ENCODE data around the gene ZWILCH. TPM values are rescaled to one million over a fixed set of nuclear protein-coding genes. Genes with fewer than 3 reads are reported as not detected.

Gene ZWILCH
- total RNA-seq: 5.6 and 18.5 TPM in 2 replicates

DNA sequence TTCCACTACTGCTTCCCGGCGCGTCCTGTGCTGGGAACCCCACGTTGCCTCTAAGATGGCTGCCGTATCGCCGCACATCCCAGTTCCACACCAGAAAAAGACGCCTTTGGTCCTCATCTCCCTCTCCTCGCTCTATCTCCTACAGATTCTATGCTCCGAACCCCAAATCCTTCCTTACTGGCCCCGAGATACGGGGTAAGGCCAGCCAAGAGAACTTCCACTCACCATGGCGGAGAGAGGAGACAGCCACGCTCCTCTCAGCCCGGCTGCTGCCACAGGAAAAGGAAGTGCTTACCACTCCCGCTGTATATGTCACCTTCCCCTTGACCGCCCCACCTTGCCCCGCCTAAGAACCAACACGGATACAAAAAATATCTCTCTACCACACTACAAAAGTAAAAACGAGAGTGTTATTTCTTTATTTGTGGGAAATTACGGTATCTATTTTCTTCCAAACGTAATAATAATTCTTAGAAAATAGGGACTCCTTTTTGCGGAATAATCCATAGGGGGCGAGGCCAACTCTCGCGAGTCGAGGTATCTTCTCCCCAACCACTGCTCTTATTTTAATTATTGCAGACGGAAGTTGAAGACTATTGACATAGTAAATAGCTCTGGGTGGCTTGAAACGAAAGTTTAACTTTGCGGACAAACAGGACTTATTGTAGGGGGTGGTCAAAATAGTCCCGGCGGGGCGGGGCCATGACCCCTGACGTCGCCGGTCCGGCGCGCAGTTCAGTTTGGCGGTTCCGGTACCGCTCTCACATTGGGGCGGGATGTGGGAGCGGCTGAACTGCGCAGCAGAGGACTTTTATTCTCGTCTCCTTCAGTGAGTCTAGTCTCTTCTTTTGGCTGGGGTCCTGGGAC, at the start of gene ZWILCH, which contains the start of gene RPL4:
ZWILCH (plus strand) TSS at position 764 of the 867 bp plus-strand sequence; CDS start at position 777, 13 bp downstream.
RPL4 (minus strand) TSS at position 293 of the 867 bp plus-strand sequence; CDS start at position 228, 65 bp downstream.

GRCh38 chr15:66497502-66498455, 7.3 kb upstream of the ZWILCH start, which contains the start of gene SNAPC5:
Gene SNAPC5 (minus strand): TSS chr15:66497762. CDS start chr15:66497731, 31 bp downstream.

GRCh38 chr15:66565741-66566144, 60.6 kb downstream of the ZWILCH start, which contains the start of gene LCTL:
Gene LCTL (minus strand): TSS chr15:66565998. CDS start chr15:66565365, 633 bp downstream.

Other genes starting within 250 kb of the ZWILCH start
- 17.7 and 19.0 TPM in 2 replicates for gene DIS3L, start 211.8 kb upstream of the ZWILCH start, total RNA-seq
- 8.3 and 12.9 TPM in 2 replicates for gene TIPIN, start 148.6 kb upstream of the ZWILCH start, total RNA-seq
- 38.0 and 53.7 TPM in 2 replicates for gene MAP2K1, start 118.4 kb upstream of the ZWILCH start, total RNA-seq
- 16.7 and 19.0 TPM in 2 replicates for gene SNAPC5, start 7.6 kb upstream of the ZWILCH start, total RNA-seq
- 2,118 and 3,314 TPM in 2 replicates for gene RPL4, start 471 bp upstream of the ZWILCH start, total RNA-seq
- 4.8 and 5.8 TPM in 2 replicates for gene LCTL, start 60.7 kb downstream of the ZWILCH start, total RNA-seq
- gene SMAD6, start 196.9 kb downstream of the ZWILCH start, total RNA-seq: 7.9 and 25.5 TPM in 2 replicates

All from smooth muscle cell of the umbilical artery (primary cell).